GM12892 (cell line): ENCODE measurements around the gene OPCML.

Experiments
- POLR2A ChIP-seq: IDR thresholded peaks from 2 replicates; pipeline ENCODE4 v1.6.1; 2011; ENCODE audit warnings: low read depth, low read length, control low read depth
- TAF1 ChIP-seq: IDR thresholded peaks from 2 replicates; pipeline ENCODE4 v1.6.1; 2011; ENCODE audit warnings: low read depth, mild to moderate bottlenecking, control low read depth, low read length, borderline replicate concordance

DNA sequence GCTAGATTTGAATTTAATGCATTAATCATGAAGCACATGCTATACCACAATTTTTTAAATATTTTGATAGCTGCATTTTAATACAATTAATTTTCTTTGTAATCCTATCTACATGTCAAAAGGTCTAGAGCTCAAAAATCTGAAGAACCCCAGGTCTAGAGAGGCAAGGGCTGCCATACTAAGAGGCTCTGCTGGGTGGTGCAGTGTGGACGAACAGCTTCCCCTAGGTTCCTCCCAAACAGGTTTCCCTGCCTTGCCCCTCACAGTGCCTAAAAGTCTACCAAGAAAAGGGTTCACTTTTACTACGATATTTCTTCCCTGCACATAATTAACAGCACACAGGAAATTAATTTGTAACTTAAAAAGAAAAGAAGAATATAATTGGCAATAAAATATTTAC, 681.1 kb downstream of the OPCML start:
- TF ChIP-seq TAF1 (no peak), POLR2A (no peak)
